GM15510 (cell line): Measurements from ENCODE around the gene SLF1.

Experiments used
- POLR2A ChIP-seq: IDR thresholded peaks from 3 replicates; pipeline ENCODE4 v1.6.1; 2011; ENCODE audit warnings: borderline replicate concordance; ENCODE audit not compliant: insufficient read length; ENCODE audit errors: extremely low read depth

SLF1 gene

DNA sequence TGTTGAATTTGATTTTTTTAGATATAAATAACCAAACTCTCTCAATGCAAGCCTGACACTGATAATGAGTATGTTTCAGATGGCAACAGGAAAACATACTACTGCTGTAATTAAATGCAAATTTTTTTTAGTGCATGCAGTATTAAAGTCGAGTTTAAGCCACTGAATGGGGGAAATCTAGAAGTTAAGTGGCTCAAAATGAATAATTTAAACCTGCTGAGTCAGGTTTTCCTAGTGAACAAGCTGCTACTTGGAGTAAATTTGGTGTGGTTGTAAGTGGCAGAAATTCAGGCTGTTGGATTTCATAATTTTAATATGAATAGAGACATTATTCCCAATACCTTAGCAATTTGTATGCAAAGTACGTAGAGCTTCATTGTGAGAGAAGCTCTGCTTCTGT, 121.8 kb downstream of the SLF1 start:
- TF ChIP-seq POLR2A = no peak

DNA sequence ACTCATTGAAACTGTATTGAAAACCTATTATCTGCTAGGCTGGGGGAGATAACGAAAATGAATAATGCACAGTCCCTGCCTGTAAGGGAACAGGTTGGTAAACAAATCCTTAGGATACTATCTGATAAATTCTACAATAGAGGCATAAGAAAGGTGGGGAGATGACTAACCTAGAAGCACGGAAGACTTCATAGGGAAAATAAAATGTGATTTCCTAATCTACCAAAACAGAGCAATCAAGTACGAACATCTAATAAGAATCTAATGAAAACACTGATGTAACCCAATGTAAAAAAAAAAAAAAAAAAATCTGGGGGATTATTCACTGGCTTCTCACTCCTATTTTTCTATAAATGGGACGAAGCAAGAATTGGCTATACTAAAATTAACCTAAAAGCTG, 124.4 kb downstream of the SLF1 start:
- no peak for TF ChIP-seq POLR2A

DNA sequence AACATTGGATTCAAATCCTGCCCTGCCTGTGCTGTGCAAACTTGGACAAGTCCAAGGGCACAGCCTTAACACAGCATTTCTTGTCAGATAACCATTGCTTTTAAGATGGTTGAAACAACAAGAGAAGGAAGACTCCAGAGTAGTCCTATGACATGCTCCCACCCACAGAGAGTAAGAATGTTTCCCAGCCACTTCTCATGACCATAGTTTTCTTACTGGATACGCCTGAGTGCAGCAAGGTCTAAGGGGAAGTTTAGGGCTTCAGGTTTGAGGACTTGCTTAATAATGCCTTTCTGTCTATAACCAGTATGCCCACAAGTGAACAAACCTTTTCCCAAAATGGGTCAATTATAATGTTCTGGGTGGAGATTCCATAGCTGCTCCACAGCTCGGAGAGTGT, 126.4 kb downstream of the SLF1 start:
- no peak for TF ChIP-seq POLR2A

DNA sequence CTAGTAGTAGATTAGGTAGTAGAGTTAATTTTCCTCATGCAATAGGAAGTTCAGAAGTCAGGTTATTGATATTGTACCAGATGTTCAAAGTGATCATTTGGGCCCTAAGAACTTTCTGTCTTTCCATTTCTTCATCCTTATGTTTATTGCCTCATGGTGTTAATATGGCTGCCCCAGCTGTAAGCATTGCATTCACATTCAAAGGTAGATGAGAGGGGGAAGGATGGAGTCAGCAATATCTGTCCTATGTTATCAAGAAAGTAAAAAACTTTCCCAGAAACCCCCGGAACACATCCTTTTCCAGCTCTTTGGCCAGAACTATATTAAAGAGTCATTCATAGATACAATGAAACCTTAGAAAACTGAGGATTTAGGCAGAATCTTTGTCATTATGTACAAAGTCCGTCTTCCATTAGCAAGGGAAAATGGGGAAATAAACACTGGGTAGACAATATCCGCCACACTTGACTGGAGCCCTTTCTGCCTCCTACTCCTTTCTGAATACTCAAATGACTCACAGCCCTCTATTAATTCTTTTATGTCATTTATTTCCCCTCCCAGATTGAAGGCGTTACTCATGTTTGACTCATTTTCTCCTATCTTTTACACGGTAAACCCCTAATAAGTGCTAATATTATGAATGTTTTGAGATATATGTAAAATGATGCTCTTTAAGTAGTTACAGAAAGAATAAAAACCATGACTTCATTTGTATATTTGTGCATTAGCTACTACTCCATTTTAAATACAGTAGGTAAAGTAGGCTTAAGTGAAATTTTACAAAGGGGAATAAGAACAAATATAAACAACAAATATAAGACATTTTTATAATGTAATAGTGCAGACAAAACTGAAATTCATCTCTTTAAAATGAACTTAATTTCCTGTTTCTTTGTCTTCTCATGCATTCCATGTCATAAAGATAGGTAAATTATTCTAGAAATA, 127.6 kb downstream of the SLF1 start:
- no peak for TF ChIP-seq POLR2A

DNA sequence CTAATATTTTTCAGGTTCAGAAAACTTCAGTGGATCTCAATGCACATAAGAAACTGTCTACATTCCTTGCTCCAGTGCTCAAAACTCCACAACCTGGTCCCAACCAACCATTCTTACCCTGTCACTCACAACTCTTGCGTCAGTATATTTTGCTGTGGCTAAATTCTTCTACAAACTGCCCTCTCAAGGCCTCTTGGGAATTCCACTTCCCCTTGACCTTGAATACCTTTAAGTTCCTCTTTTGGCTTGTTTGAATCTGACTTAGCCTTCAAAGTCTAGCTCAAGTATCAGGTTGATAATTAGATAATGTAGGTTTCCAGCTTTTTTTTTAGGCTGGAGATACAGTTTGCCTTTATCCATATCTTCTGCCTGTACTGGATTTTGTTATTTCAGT, 128.3 kb downstream of the SLF1 start:
- no peak for TF ChIP-seq POLR2A
